Activated T-cell treated with anti-CD3 and anti-CD28 coated beads, Interleukin-2, amount 50 U/mL, for 4 hours (primary cell): ENCODE measurements around the gene SOCS6. TPM values are rescaled to one million over a fixed set of nuclear protein-coding genes. Genes with fewer than 3 reads are reported as not detected.
A peak's percentile ranks its signal among the peaks of the same experiment; 100 is the strongest.

Experiments
- ATAC-seq, 2 donors: fragments of 200-7000 bp; cut with Tn5 transposase; one replicate each; pipeline ENCODE4 v1.10.0; 2021
- DNase-seq: peaks from one replicate; pipeline ENCODE4 v3.0.0-alpha.2; 2020
- H3K27me3 Mint-ChIP-seq: one replicate; pipeline ENCODE4 v1.8.0; 2021; ENCODE audit warnings: low read depth, mixed read lengths
- H3K36me3 Mint-ChIP-seq: one replicate; pipeline ENCODE4 v1.8.0; 2022; ENCODE audit warnings: mixed read lengths; ENCODE audit not compliant: insufficient read depth
- H3K4me1 Mint-ChIP-seq: one replicate; pipeline ENCODE4 v1.8.0; 2021; ENCODE audit warnings: low read depth, mixed read lengths
- H3K4me3 Mint-ChIP-seq: one replicate; pipeline ENCODE4 v1.8.0; 2021; ENCODE audit warnings: mild to moderate bottlenecking, moderate library complexity, mixed read lengths
- H3K9me3 Mint-ChIP-seq: one replicate; pipeline ENCODE4 v1.8.0; 2021; ENCODE audit warnings: mixed read lengths
- total RNA-seq, 3 donors: library from RNA; stranded (reverse); gene quantifications; one replicate each; pipeline ENCODE4 v1.2.1, GENCODE V29; 2021

SOCS6 gene
- total RNA-seq, 3 donors from 2014 or later = 0.63 to 0.81 (median 0.79) TPM

DNA sequence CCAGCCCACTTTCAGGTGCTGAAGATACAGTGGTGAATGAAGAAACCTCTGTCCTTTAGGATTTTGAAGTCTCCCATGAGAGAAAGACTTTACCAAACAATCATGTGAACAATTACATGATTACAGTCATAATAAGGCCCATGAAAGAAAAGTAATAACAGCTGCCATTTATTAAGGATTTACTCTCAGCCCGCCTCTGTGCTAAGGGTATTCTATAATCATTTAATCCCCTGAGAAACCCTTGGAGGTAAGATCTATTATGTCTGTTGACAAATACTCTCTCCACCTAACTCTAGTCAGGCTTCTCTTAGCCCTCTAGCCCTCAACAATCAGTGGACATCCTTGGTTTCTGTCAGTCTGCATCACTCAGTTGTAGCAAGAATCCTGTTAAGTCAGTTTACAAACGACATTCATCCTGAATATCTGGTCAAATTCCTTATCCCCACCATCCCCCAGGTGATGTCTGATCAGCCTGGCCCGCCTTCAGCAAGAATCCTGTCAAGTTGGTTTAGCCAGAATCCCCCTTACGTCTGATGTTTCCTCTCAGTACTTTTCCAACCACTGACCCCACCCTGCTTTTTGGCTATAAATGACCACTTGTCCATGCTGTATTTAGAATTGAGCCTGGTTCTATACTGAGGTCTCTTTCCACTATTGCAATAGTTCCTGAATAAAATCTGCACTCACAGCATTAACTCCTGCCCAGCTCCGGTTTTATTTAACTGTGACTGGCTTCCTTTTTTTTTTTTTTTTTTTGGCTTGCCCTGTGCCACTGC is 12.2 kb upstream of the SOCS6 start:
- Mint-ChIP-seq H3K9me3 (peaks cover 21% of the 10 kb centered on the region), H3K4me1 (no peaks in the 10 kb centered on the region), H3K36me3 (no peaks in the 10 kb centered on the region), H3K4me3 (no peak overlapping the region), H3K27me3 (peaks cover 6% of the 10 kb centered on the region)
- DNase-seq (no peak), ATAC-seq (no peak)

DNA sequence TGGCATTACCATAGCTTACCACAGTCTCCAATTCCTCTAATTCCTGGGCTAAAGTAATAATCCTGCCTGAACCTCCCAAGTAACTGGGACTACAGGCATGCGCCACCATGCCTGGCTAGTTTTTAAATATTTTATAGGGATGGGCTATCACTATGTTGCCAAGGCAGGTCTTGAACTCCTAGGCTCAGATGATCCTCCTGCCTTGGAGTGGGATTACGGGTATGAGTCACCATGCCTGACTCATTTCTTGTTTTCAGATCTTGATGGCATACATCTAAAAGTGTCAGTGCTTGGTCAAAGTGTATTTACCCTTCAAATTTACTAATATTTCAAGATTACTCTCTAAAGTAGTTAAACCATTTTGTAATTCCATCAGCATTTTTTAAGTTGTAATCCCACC is 9.4 kb upstream of the SOCS6 start:
- ATAC-seq = peak in 1 of 2 donors; percentile 30
- Mint-ChIP-seq H3K4me1 (no peaks in the 10 kb centered on the region), H3K36me3 (no peaks in the 10 kb centered on the region), H3K27me3 (peaks cover 8% of the 10 kb centered on the region), H3K9me3 (peaks cover 7% of the 10 kb centered on the region), H3K4me3 (no peak overlapping the region)
- DNase-seq = no peak

DNA sequence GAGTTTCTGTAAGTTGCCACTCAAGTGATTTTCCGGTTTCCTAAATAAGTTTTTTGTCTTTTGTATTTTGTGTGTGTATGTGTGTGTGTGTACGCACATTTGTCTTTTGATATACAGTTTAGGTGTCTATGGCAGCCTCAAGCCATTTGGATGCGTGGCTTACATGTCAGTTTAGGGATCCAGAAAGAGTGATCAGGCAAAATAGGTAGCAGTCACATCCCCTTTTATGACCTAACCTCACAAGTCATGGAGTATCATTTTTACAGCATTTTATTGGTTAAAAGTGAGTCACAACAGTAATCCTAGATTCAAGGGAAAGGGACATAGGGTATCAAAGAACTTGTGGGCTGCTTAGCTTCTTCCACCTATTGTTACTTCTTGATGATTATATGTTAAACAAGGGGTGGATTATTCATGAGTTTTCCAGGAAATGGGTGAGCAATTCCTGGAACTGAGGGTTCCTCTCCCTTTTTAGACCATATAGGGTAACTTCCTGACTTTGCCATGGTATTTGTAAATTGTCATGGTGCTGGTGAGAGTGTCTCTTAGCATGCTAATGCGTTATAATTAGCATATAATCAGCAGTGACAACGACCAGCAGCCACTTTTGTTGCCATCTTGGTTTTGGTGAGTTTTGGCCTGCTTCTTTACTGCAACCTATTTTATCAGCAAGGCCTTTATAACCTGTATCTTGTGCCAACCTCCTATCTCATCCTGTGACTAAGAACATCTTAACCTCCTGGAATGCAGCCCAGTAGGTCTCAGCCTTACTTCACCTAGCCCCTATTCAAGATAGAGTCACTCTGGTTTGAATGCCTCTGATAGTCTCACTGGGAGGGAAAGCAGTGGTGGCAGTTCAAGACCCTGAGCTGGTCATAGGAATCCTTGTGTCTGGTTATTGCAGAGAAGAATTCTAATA is 8.6 kb upstream of the SOCS6 start:
- H3K4me3 Mint-ChIP-seq = no peak overlapping the region
- H3K36me3 Mint-ChIP-seq = no peaks in the 10 kb centered on the region
- H3K4me1 Mint-ChIP-seq = no peaks in the 10 kb centered on the region

DNA sequence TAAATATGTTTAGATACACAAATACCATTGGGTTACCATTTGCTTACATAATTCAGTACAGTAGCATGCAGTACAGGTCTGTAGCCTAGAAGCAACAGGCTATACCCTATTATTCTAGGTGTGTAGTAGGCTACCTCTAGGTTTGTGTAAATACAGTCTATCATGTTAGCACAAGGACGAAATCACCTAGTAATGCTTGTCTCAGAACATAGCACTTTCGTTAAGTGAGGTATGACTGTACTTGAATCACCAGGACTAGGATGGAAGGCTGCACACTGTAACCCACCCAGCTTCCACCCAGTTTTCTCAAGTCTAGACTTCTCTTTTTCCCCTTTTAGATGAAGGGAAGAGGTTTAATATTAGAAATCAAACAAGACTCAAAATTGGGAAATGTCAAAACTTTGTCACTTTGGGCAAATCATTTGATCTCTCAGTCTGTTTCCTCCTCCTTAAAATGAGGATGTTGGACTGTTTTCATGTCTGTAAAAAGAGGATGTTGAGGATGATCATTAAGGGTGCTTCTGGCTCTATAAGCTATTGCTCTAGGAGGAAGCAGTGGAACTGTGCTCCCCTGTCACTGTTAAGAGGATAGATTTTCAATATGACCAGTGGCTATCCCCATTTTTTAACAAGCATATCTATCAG is 3.7 kb upstream of the SOCS6 start:
- DNase-seq (no peak), ATAC-seq (no peak)
- Mint-ChIP-seq H3K9me3 (peaks cover 7% of the 10 kb centered on the region), H3K4me3 (no peak overlapping the region), H3K4me1 (peaks cover 5% of the 10 kb centered on the region), H3K36me3 (no peaks in the 10 kb centered on the region), H3K27me3 (peaks cover 21% of the 10 kb centered on the region)

More for the DNA sequence above, 8.6 kb upstream of the SOCS6 start:
- Mint-ChIP-seq H3K27me3 (peaks cover 10% of the 10 kb centered on the region), H3K9me3 (peaks cover 7% of the 10 kb centered on the region)
- DNase-seq (no peak), ATAC-seq (no peak)

DNA sequence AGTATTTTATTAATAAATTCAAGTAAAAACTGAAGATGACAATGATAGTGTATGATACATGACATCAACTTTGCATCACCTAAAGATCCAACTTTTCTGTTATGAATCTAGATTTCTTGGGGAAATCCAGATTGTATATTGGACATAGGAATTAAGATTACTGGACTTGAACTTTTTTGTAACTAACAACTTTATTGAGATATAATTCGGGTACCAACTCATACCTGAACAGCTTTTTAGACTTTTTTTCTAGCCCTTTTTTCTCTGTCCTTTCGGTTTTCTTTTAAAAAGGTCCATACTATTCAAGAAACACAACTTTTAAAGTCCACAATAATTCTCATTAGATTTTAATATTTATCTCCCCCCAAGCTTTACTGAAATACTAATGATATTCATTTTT is 1.1 kb upstream of the SOCS6 start:
- Mint-ChIP-seq H3K4me3 (no peak overlapping the region), H3K9me3 (no peaks in the 10 kb centered on the region), H3K27me3 (peaks cover 44% of the 10 kb centered on the region), H3K4me1 (peaks cover 6% of the 10 kb centered on the region), H3K36me3 (no peaks in the 10 kb centered on the region)
- ATAC-seq (no peak), DNase-seq (no peak)

DNA sequence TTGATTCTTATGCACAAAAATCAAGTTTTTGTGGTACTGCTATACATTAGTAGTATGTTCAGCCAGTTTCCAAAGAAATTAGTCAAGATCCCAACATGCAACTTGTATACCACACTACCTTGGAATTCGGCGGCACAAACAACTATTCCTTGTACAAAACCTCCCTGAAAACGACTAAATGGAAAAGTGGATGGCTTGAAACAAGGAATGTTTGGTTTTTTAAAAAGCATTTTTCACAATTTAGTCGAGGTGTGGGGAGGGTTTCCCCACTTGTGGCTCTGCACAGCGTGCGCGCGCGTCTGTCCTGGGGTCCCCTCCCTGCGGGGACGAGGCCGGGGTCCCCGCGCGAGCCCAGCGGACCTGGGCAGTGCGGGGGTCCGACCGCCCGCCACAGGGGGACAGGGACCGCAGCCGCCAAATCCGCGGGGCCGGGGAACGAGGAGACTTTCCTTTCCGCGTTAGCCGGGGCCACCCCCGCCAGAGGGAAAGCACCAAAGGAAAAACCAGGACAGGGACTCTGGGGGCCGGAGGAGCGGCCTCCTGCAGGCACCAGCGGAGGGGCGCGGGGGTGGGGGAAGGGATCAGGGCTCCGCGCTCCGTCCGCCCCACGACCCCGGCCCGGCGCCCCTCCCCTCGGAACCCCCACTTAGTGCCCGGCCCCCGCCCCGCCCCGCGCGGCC is 534 bp upstream of the SOCS6 start:
- Mint-ChIP-seq H3K4me1 (peaks cover 6% of the 10 kb centered on the region), H3K9me3 (no peaks in the 10 kb centered on the region), H3K27me3 (peaks cover 50% of the 10 kb centered on the region), H3K4me3 (peak overlapping the region; percentile 33), H3K36me3 (no peaks in the 10 kb centered on the region)
- ATAC-seq = peak; percentile 2 to 6
- no peak for DNase-seq

DNA sequence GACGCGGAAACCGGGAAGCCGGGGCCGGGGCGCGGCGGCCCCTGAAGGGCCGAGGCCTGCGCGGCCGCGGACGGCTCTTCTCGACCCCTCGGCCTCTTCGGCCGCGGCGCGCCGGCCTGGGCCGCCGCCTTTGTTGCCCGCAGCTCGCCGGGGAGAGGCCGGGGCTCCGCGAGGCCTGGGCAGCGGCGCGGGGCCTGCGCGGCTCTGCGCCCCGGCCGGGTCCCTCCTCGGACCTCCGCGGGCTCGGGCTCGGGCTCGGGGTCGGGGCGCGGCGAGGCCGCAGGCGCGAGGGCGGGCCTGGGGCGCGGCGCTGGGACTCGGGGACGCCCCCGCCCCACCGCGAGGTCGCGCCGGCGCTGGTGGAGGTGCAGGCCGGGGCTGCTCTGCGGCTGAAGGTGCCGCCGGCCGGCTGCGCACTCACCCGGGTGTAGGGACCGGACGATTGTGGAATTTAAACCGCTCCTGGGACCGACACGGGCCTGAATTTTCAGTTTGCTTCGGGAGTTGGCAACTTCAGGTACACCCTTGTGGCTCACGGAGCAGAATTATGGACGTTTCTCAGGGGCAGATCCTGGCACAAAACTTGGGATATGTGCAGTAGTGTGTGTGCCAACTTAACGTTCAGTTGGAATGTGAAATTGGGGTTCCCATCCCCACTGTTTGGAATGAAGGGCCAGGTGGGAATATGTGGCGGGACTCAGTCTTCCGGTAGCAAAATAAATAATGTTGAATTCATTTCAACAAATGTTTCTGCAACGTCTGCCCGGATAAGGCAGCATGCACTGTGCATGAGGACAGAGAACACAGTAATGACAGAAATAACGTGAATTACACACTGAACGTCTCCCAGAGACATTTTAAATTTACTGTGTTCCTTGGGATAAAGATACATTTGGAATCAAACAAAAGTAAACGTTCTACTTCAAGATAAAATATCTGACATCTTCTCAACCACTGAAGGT is 787 bp downstream of the SOCS6 start:
- Mint-ChIP-seq H3K36me3 (no peaks in the 10 kb centered on the region), H3K4me1 (peaks cover 6% of the 10 kb centered on the region), H3K9me3 (no peaks in the 10 kb centered on the region), H3K27me3 (peaks cover 51% of the 10 kb centered on the region), H3K4me3 (peak overlapping the region; percentile 76)
- DNase-seq (no peak), ATAC-seq (peak; percentile 41 to 58)

DNA sequence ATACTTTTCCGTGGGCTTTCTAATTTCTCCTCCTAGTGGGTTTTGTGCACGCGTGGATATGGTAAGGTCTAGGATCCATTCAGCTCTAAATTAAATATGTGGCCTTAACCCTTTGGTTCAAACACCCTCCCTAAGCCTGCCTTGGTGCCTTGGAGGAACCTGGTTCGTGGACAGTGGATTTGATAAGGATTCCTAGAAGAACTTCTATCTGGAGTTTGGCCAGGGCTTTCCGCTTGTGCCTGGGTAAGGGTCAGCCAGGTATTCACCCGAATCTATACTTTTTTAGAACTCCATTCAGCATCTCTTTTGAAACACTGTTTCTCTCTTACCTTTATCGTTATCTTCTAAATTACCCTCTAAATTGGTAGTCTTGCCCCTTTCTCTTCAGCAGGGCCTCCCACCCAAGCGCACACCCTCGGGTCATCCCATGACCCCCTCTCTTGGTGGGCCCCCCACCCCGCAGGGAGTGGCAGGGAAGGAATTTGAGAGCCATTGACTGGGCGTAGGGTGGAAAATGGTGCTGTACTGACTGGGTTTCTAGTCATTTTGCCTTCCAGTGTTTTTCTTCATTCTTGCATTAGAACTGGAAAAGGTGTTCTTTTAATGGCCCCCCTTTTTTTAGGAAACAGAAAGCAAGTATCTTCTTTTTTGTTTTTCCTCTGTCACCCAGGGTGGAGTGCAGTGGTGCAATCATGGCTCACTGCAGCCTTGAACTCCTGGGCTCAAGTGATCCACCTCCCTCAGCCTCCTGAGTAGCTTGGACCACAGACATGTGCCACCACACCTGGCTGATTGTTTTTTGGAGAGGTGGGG is 1.8 kb downstream of the SOCS6 start:
- peak overlapping the region; percentile 17 for H3K4me3 Mint-ChIP-seq
- ATAC-seq (no peak), DNase-seq (no peak)
- peaks cover 6% of the 10 kb centered on the region for H3K4me1 Mint-ChIP-seq
- H3K9me3 Mint-ChIP-seq = no peaks in the 10 kb centered on the region
- H3K27me3 Mint-ChIP-seq = peaks cover 48% of the 10 kb centered on the region
- no peaks in the 10 kb centered on the region for H3K36me3 Mint-ChIP-seq

DNA sequence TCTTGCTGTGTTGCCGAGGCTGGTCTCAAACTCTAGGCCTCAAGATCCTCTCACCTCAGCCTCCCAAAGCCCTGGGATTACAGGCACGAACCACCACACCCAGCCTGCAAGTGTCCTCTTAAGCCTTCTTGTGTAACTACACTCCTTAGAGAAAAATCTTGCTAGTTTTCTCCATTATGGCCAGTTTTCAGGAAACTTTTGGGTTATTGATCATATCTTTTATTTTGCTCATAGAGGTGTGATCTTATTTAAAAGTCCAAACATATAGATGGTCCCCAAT is 2.4 kb downstream of the SOCS6 start:
- no peak overlapping the region for H3K4me3 Mint-ChIP-seq
- no peaks in the 10 kb centered on the region for H3K9me3 Mint-ChIP-seq
- peaks cover 44% of the 10 kb centered on the region for H3K27me3 Mint-ChIP-seq
- ATAC-seq (no peak), DNase-seq (no peak)
- no peaks in the 10 kb centered on the region for H3K36me3 Mint-ChIP-seq
- H3K4me1 Mint-ChIP-seq = peaks cover 6% of the 10 kb centered on the region

DNA sequence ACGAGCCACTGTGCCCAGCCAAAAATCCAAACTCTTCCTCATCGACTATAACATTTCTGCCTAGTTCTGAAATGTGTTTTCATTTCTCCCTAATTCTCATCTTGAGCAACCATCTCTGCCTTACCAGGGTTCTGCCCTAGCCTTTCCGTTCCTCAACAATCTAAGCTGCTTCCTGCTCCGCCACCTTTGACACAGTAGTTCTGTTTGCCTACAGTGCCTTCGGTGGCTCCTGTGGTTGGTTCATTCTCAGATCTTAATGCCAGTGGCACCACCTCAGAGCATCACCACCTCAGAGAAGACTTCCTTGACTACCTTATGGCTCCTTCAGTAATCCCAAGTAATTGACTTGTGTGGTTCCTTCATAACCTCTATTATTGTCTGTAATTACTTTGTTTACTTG is 3.8 kb downstream of the SOCS6 start:
- ATAC-seq = no peak
- Mint-ChIP-seq H3K4me1 (peaks cover 6% of the 10 kb centered on the region), H3K36me3 (no peaks in the 10 kb centered on the region), H3K27me3 (peaks cover 45% of the 10 kb centered on the region), H3K9me3 (no peaks in the 10 kb centered on the region), H3K4me3 (no peak overlapping the region)
- DNase-seq = no peak

DNA sequence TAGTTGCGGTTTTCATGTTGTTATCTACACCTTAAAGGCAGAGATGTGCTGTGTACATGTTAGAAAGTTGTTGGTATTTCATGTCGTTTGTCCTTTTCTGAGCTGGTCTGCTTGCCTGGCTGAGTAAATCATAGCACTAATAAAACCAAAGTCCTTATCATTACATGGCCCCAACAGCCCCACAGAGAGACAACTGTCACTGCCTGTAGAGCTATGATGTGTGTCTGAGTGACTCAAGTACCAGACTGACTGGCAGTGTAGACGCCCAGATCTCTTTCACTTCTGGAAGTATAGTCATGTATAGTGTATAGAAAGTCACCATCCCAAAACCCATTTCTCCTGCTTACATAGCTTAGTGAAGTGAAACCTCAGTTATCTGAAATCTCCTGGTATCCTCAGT is 4.3 kb downstream of the SOCS6 start:
- DNase-seq = no peak
- peaks cover 43% of the 10 kb centered on the region for H3K27me3 Mint-ChIP-seq
- no peaks in the 10 kb centered on the region for H3K9me3 Mint-ChIP-seq
- no peaks in the 10 kb centered on the region for H3K36me3 Mint-ChIP-seq
- H3K4me1 Mint-ChIP-seq = peaks cover 6% of the 10 kb centered on the region
- no peak overlapping the region for H3K4me3 Mint-ChIP-seq
- peak; percentile 36 to 55 for ATAC-seq

DNA sequence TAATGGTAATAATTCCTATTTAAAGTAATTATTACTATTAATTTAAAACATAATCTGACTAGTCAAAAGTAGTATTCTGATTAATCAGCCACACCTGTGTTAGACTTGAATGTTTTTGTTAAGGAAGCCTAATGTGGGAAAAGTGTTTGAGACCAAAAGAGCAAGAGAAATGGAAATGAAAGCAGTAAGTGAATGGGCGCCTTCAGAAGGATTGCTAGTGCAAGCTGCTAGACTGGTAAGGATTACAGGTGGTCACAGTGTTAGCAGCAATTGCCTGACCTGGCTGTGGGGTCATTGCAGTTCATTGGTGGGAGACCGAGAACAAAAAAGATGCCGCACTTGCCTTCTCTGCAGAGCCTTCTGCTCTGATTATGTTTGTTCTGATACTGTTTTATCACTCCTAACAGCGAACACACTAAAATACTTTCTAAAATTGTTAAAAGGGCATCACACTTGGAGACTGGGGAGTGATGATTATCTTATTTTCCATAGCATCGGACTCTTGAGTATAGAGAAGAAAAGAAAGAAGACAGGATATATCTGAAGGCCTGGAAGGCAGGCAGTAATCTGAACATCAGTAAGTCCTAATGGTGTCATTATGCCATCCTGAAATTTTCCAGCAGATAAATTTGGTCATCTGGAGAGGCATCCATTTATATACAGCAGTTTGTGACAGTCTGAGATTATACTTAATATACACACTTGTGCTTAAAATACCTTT is 5.8 kb downstream of the SOCS6 start:
- no peaks in the 10 kb centered on the region for H3K9me3 Mint-ChIP-seq
- no peaks in the 10 kb centered on the region for H3K36me3 Mint-ChIP-seq
- no peak overlapping the region for H3K4me3 Mint-ChIP-seq
- ATAC-seq = no peak
- DNase-seq = no peak
- H3K27me3 Mint-ChIP-seq = peaks cover 42% of the 10 kb centered on the region
- peaks cover 5% of the 10 kb centered on the region for H3K4me1 Mint-ChIP-seq
